IPS-18a (cell line): ENCODE data around the gene TBC1D1.

Source experiments
- H3K27ac ChIP-seq: one replicate; pipeline ENCODE4 v1.5.1; 2013; ENCODE audit warnings: low read length
- H3K27me3 ChIP-seq: one replicate; pipeline ENCODE4 v1.6.1; 2013; ENCODE audit warnings: mild to moderate bottlenecking, low read length; ENCODE audit not compliant: control insufficient read depth, insufficient read depth
- H3K36me3 ChIP-seq: one replicate; pipeline ENCODE4 v1.6.1; 2013; ENCODE audit warnings: low read depth, low read length; ENCODE audit not compliant: control insufficient read depth
- H3K4me1 ChIP-seq: one replicate; pipeline ENCODE4 v1.6.1; 2013; ENCODE audit warnings: low read depth, low read length; ENCODE audit not compliant: control insufficient read depth
- H3K4me3 ChIP-seq: one replicate; pipeline ENCODE4 v1.5.1; 2013; ENCODE audit warnings: low read length
- H3K9ac ChIP-seq: one replicate; pipeline ENCODE4 v1.6.1; 2013; ENCODE audit warnings: mild to moderate bottlenecking, low read length, moderate library complexity
- H3K9me3 ChIP-seq: one replicate; pipeline ENCODE4 v1.6.1; 2013; ENCODE audit warnings: low read depth, low read length; ENCODE audit not compliant: control insufficient read depth

TBC1D1 gene

DNA sequence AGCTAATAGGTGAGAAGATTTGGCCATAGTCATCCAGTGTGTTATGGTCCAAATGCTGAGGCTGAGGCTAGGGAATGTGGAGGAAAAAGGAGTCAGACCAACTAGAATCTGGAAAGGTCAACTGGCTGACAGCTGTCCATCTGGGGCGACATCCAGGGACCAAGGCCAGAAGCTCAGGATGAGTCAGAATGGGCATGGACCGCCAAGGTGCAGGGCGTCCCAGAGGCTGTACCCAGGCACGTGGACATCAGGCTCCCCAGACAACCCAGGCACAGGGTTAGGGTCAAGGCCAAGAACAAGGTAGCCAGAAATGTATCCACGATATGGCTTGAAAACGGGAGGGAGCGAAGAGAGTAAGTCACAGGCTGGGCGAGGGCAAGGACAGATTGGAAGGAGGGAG is 43.2 kb downstream of the TBC1D1 start:
- no peak overlapping the region for H3K9ac ChIP-seq
- H3K36me3 ChIP-seq: no peaks in the 10 kb centered on the region
- H3K27me3 ChIP-seq: no peaks in the 10 kb centered on the region
- no peak overlapping the region for H3K27ac ChIP-seq
- no peaks in the 10 kb centered on the region for H3K4me1 ChIP-seq
- no peaks in the 10 kb centered on the region for H3K9me3 ChIP-seq
- no peak overlapping the region for H3K4me3 ChIP-seq

DNA sequence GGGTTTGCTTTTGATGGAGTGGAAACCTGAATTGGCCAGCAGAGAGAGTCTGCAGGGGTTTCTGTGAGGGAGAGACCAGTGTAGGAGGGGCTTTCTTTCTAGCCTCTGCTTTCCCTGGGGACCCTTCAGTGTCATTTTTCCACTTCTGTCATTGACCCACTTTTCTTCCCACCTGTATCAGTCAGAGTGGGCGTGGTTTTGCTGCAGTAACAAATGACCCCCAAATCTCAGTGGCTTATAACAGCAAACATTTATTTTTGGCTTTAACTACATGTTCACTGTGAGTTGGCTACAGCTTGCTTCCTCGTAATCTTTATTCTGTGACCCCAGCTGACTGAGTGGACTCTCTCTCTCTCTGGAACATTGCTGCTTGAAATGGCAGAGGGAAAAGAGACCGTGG is 43.7 kb downstream of the TBC1D1 start:
- H3K4me1 ChIP-seq: no peaks in the 10 kb centered on the region
- H3K9ac ChIP-seq: no peak overlapping the region
- no peak overlapping the region for H3K4me3 ChIP-seq
- H3K27me3 ChIP-seq: no peaks in the 10 kb centered on the region
- no peaks in the 10 kb centered on the region for H3K36me3 ChIP-seq
- H3K9me3 ChIP-seq: no peaks in the 10 kb centered on the region
- H3K27ac ChIP-seq: no peak overlapping the region

DNA sequence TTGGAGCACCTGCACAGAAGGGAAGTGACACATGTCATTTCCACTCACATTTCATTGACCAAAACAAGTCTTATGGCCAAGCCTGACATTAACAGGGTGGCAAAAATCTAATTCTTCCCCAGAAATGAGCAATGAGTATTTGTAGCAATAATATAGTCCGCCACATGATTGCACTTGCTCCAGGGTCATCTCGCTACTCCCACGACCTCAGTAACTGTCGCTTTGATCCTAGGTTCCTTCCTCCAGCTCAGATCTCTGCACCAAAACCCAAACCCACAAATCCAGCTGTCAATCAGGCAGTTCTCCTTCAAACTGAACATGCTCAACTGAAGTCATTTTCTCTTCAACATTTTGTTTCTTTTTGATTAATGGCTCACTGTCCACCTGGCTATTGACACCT is 44.1 kb downstream of the TBC1D1 start:
- no peak overlapping the region for H3K4me3 ChIP-seq
- no peaks in the 10 kb centered on the region for H3K27me3 ChIP-seq
- H3K4me1 ChIP-seq: no peaks in the 10 kb centered on the region
- H3K36me3 ChIP-seq: no peaks in the 10 kb centered on the region
- no peak overlapping the region for H3K9ac ChIP-seq
- H3K27ac ChIP-seq: no peak overlapping the region
- H3K9me3 ChIP-seq: no peaks in the 10 kb centered on the region

DNA sequence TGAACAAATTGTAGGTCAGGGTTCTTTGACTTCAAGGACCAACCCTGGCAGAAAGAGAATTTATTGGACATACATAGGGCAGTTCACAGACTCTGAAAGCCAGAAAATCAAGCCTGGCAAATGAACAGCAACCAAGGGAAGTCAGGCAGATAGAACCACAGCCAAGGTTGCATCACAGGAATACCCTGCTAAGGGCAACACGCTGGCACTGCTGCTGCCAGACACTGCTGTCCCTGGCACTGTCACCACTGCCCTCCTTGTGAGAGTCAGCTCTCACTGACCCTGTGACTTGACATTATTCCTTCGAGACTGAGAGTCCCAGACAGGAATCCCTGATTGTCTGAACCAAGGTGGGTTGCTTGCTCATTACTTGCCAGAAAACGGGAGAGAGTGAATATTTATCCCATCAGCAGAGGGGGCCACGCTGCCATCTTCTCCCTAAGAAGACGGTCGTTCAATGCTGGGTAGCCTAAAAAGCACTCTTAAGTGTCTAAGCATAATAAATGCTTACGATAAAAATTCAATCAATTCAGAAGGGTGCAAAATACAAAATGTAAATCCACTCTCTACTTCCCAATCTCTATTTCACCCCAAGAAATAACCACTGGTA is 46.1 kb downstream of the TBC1D1 start:
- Histone ChIP-seq H3K4me3 (no peak overlapping the region), H3K4me1 (no peaks in the 10 kb centered on the region), H3K27ac (no peak overlapping the region), H3K36me3 (no peaks in the 10 kb centered on the region), H3K9ac (no peak overlapping the region), H3K9me3 (no peaks in the 10 kb centered on the region), H3K27me3 (no peaks in the 10 kb centered on the region)

DNA sequence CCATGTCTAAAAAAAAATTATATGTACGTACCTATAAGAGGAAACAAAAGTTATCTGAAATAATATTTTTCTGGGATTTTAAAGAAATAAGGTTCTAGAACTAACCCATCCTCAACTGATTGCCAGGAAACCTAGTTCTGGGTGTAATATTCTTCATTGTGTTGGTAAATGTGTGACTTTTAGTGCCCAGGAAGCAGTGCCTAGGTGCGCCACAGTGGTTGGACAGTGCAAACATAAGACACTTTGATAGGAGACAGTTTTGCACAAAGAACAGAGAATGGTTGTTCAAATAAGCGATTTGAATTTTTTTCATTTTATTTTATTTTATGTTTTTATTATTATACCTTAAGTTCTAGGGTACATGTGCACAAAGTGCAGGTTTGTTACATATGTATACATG is 47.3 kb downstream of the TBC1D1 start:
- H3K4me1 ChIP-seq: no peaks in the 10 kb centered on the region
- H3K36me3 ChIP-seq: no peaks in the 10 kb centered on the region
- no peaks in the 10 kb centered on the region for H3K9me3 ChIP-seq
- H3K27ac ChIP-seq: no peak overlapping the region
- H3K4me3 ChIP-seq: no peak overlapping the region
- no peak overlapping the region for H3K9ac ChIP-seq
- H3K27me3 ChIP-seq: no peaks in the 10 kb centered on the region

DNA sequence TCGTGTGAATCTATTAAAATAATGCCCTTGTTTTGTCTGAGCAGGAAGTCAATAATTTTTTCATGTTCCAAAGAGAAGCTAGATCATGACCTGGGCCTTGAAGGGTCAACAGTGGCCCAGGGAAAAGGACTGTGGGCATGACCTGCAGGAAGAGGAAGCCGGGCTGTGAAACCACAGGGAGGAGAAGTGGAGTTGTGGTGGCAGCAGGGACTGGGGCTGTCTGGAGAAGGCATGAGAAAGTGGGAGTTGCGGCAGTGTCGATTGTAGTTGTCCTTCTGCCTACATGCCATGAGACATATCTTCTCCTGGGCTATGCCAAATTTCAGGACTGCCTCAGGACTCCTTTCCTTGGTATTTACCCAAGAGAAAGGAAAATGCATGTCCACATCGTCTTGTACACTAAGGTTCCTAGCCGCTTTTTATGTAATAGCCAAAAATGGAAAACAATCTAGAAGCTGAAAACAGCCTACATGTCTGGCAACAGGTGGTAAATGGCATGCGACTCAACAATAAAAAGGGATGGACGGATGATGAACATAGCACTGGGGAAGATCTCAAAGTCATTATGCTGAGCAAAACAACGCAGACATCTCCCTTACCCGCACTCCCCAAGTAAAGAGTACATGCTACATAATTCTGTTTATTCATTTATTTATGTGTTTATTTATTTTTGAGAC is 55.8 kb downstream of the TBC1D1 start:
- no peaks in the 10 kb centered on the region for H3K9me3 ChIP-seq
- H3K27me3 ChIP-seq: no peaks in the 10 kb centered on the region
- H3K4me3 ChIP-seq: no peak overlapping the region
- no peak overlapping the region for H3K9ac ChIP-seq
- H3K4me1 ChIP-seq: no peaks in the 10 kb centered on the region
- no peaks in the 10 kb centered on the region for H3K36me3 ChIP-seq
- H3K27ac ChIP-seq: no peak overlapping the region

DNA sequence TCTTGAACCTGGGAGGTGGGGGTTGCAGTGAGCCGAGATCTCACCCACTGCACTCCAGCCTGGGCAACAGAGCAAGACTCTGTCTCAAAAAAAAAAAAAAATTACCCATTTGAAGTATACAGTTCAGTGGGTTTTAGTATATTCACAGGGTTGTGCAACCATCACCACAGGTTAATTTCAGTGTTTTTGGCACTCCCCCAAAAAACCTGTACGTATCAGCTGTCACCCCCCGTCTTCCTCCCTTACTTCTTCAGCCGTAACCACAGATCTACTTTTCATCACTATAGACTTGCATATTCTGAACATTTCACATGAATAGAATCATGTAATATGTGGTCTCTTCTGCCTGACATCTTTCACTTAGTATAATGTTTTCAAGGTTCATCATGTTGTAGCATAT is 57.7 kb downstream of the TBC1D1 start:
- no peaks in the 10 kb centered on the region for H3K4me1 ChIP-seq
- H3K4me3 ChIP-seq: no peak overlapping the region
- no peaks in the 10 kb centered on the region for H3K27me3 ChIP-seq
- no peak overlapping the region for H3K9ac ChIP-seq
- H3K9me3 ChIP-seq: no peaks in the 10 kb centered on the region
- H3K36me3 ChIP-seq: no peaks in the 10 kb centered on the region
- no peak overlapping the region for H3K27ac ChIP-seq

DNA sequence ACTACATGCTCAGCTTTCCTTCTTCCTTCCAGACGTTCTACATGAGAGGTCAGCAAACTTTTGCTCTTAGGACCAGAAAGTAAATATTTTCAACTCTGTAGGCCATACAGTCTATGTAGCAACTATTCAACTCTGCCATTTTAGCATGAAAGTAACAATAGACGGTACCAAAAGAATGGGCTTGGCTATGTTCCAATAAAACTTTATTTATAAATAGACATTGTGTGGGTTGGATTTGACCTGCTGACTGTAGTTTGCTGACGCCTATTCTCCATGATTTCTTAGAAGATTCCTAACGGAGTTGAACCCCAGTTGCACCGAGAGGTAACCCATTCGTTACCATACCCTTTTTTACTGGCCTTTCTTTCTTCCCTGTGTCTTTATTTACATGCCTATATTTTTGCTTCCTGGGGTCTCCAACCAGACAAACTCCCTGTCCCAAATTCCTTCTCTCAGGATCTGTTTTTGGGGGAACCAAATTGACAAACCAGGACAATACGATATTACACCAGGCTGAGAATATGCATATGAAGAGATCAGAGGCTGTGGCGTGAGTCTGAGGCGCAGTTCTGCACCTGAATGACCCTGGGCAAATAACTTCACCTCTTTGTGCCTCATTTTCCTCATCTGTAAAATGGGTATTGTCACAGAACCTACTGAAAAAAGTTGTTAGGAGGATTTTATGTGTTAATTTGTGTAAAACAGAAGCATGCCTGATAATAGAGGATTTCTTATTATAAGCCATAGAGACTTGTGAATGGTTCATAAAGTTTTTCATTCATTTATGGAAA is 58.9 kb downstream of the TBC1D1 start:
- H3K36me3 ChIP-seq: no peaks in the 10 kb centered on the region
- H3K4me3 ChIP-seq: no peak overlapping the region
- no peak overlapping the region for H3K9ac ChIP-seq
- H3K27ac ChIP-seq: no peak overlapping the region
- H3K27me3 ChIP-seq: no peaks in the 10 kb centered on the region
- no peaks in the 10 kb centered on the region for H3K9me3 ChIP-seq
- no peaks in the 10 kb centered on the region for H3K4me1 ChIP-seq

DNA sequence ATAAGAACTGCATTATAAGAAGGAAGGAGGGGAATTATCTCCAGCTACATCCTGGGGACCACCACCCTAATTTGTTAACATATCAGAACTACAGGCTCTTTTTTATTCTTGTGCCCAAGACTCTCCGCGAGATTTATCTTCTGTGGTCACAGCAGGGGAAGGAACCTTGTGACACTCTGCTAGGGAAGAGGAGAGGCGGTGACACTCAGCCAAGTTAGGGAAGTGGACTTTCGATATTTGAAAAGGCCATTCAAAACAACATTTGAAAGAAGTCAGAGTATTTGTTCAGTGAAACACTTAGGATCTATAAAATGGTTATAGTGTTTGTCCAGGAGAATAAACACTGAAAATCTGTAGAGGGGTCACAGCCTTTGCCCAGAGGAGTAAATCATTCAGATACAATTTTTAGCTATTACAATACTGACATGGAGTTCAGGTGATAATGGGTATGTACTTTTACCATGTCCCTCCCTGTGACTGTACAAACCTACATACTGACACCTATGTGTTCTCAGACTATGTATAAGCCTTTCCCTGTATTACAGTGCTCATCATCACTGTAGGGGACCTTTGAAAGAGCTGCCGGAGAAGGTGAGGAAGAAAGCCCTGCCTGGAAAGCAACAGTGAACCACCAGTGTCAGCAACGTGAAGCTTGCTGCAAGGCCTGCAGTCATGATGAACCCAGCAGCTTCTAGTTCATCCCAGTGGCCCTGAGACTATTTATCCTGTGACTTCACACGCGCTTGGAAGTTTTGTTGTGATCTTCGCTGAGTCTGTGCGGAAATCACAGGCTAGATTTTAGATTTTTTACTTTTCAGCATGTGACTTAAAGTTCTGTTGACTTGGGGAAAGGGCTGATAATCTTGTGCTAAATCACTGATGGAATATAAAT is 60.8 kb downstream of the TBC1D1 start:
- Histone ChIP-seq H3K27ac (no peak overlapping the region), H3K27me3 (no peaks in the 10 kb centered on the region), H3K4me1 (no peaks in the 10 kb centered on the region), H3K36me3 (no peaks in the 10 kb centered on the region), H3K9ac (no peak overlapping the region), H3K4me3 (no peak overlapping the region), H3K9me3 (no peaks in the 10 kb centered on the region)

DNA sequence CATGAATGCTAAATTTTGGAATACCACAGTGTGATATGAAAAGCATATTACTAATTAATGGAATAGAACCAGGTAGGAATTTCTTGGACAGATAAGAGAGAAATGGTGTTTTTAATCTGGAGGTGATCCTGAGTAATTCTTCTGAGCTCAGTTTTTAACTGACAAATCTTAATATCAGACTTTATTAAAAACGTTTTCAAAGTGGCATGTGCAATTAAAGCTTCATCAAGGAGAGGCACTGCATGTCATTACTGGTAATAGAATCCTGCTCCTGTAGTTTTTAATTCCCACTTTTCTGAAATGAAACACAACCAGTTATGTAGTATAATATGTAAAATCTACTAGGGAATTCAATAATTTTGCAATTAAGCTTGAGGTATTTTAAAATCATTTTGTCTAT is 62.3 kb downstream of the TBC1D1 start:
- Histone ChIP-seq H3K36me3 (no peaks in the 10 kb centered on the region), H3K27me3 (no peaks in the 10 kb centered on the region), H3K9me3 (no peaks in the 10 kb centered on the region), H3K9ac (no peak overlapping the region), H3K4me1 (no peaks in the 10 kb centered on the region), H3K4me3 (no peak overlapping the region), H3K27ac (no peak overlapping the region)

DNA sequence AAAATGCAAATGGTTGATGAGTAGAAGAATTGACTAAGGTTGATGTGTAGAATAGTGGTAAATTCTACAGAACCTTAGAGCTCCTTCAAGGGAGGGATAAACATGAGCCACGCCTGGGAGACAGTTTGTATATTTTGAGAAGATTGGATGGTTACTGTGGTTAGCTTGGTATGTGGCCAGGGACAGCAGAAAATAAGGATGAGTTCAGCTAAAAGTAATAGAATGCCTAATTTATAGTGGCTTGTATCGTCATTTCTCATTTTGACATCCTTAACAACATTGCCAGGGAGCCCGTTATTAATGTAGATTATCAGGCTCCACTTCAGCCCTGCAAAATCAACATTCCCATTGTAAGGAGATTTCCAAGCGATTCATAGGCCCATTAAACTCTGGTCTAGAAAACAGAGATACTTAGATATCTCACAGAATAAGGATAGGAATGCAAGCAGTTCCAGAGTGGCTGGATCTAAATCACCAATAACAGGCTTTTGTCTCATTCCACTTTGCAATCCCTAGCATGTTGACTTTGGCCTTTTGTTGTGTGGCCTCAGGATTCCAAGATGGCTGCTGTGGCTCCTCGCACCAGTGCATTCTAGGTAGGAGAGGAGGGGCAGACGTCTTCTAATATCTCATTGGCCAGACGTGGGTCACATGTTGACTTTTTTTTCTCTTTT is 62.9 kb downstream of the TBC1D1 start:
- no peaks in the 10 kb centered on the region for H3K27me3 ChIP-seq
- H3K27ac ChIP-seq: no peak overlapping the region
- H3K4me3 ChIP-seq: no peak overlapping the region
- no peaks in the 10 kb centered on the region for H3K9me3 ChIP-seq
- H3K4me1 ChIP-seq: no peaks in the 10 kb centered on the region
- H3K9ac ChIP-seq: no peak overlapping the region
- no peaks in the 10 kb centered on the region for H3K36me3 ChIP-seq
